Right renal cortex interstitium (tissue), 3 donors: Measurements from ENCODE around the gene GPC6. TPM values are rescaled to one million over a fixed set of nuclear protein-coding genes. Genes with fewer than 3 reads are reported as not detected.

Source experiments
- DNase-seq, 3 donors: peaks; one replicate each; pipeline ENCODE4 v3.0.0-alpha.2; 2013; ENCODE audit warnings: low read depth in 3 of 3, low spot score in 2 of 3
- polyA plus RNA-seq, 3 donors: library from polyadenylated mRNA; unstranded; fragments of 120-200 nt; gene quantifications; one replicate each; pipeline ENCODE4 v1.2.1, GENCODE V29; 2013; ENCODE audit not compliant: insufficient read length in 3 of 3

GPC6 gene
- polyA plus RNA-seq, 3 donors = 56.7 to 71.0 (median 65.8) TPM

- DNase-seq = no peak
Observed at GRCh38 chr13:93723316-93723715, 496.7 kb downstream of the GPC6 start.

- no peak for DNase-seq
Observed at GRCh38 chr13:93724187-93724586, 497.6 kb downstream of the GPC6 start.

- DNase-seq = no peak
Observed at GRCh38 chr13:93726173-93726957, 499.8 kb downstream of the GPC6 start.

GRCh38 chr13:93727211-93728141 is 500.9 kb downstream of the GPC6 start:
- DNase-seq = no peak

- DNase-seq = no peak
Observed at GRCh38 chr13:93729383-93729782, 502.8 kb downstream of the GPC6 start.

- no peak for DNase-seq
Observed at GRCh38 chr13:93730780-93731179, 504.2 kb downstream of the GPC6 start.

GRCh38 chr13:93732186-93732585 is 505.6 kb downstream of the GPC6 start:
- DNase-seq = no peak

GRCh38 chr13:93736081-93736480 is 509.5 kb downstream of the GPC6 start:
- no peak for DNase-seq

- no peak for DNase-seq
Observed at GRCh38 chr13:93736909-93737308, 510.3 kb downstream of the GPC6 start.

- DNase-seq = no peak
Observed at GRCh38 chr13:93740334-93740733, 513.7 kb downstream of the GPC6 start.

GRCh38 chr13:93744033-93744432 is 517.4 kb downstream of the GPC6 start:
- no peak for DNase-seq

GRCh38 chr13:93744886-93745285 is 518.3 kb downstream of the GPC6 start:
- no peak for DNase-seq

GRCh38 chr13:93745884-93746283 is 519.3 kb downstream of the GPC6 start:
- no peak for DNase-seq

- DNase-seq = no peak
Observed at GRCh38 chr13:93746589-93746988, 520.0 kb downstream of the GPC6 start.

GRCh38 chr13:93750676-93751075 is 524.1 kb downstream of the GPC6 start:
- no peak for DNase-seq

- no peak for DNase-seq
Observed at GRCh38 chr13:93751117-93751516, 524.5 kb downstream of the GPC6 start.

GRCh38 chr13:93752541-93752940 is 525.9 kb downstream of the GPC6 start:
- DNase-seq = no peak

GRCh38 chr13:93753639-93754038 is 527.0 kb downstream of the GPC6 start:
- DNase-seq = no peak

GRCh38 chr13:93755341-93755740 is 528.7 kb downstream of the GPC6 start:
- no peak for DNase-seq

- DNase-seq = no peak
Observed at GRCh38 chr13:93758575-93758974, 532.0 kb downstream of the GPC6 start.

GRCh38 chr13:93762708-93763426 is 536.3 kb downstream of the GPC6 start:
- no peak for DNase-seq
